HG03280 (cell line): Measurements from ENCODE around the gene LSP1.
"Not testable (repeated sequence)": the region's sequence is repeated elsewhere in the genome, so short reads cannot be mapped to it uniquely, and the experiment has no call there.

Source experiments
- ATAC-seq: cut with Tn5 transposase; IDR thresholded peaks from one replicate; pipeline ENCODE4 v1.9.1; 2021; ENCODE audit warnings: mild to moderate bottlenecking, moderate library complexity; ENCODE audit not compliant: unreplicated experiment

LSP1 gene

DNA sequence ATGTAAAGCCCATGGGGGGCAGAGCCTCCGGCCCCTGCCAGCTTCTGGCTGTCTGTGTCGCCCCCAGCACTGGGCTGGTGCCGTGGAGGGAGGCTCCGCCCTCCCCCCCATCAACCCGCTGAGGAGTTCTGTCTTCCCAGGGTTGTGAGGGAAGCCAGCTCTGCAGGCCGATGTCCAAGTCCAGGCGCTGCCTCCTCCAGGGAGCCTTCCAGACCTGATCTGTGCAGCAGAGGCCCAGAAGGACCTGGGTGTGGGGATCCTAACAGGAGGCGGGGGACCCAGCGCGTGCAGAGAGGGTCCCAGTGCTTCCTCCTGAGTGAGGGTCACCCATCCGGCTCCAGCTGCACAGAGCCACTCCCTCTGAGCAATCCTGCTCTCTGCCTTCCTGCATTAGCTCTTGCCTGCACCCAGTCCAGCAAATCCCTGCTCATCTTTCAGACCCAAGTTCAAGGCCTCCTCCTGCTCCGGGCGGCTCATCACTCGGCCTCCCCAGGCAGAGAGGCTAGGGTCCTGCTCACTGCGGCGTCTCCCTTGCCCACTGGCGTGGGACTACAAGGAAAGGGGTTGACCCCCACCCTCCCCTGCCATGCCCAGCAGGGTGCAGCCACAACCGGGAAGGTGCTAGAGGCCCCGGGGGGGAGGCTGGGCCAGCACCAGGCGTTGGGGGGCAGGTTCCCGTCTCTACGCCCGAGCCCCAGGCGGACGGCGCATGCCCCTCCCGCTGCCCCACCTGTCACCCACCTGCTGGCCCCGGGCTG, 22.4 kb downstream of the LSP1 start:
- ATAC-seq = no peak

DNA sequence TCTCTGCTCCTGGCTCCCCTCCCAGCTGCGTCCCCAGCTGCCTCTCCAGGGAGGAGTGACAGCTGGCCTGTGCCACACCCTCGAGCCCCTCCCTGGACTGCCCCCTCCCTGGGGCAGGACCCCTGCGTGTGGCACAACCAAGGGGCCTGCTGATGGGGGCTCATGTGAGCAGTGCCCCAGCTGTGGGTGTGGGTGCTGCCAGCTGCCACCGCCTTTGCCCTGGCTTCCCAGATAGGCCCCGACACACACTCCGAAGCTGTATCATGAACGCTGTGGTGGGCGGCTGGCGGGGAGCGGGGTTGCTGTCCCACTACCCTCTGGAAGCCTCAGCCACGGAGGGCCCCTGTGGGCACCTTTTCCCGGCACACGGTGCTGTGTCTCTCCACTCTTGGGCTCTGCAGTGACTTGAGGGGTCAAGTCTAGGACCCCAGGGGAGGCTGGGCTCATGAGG, 23.0 kb downstream of the LSP1 start:
- ATAC-seq = not testable (repeated sequence)

DNA sequence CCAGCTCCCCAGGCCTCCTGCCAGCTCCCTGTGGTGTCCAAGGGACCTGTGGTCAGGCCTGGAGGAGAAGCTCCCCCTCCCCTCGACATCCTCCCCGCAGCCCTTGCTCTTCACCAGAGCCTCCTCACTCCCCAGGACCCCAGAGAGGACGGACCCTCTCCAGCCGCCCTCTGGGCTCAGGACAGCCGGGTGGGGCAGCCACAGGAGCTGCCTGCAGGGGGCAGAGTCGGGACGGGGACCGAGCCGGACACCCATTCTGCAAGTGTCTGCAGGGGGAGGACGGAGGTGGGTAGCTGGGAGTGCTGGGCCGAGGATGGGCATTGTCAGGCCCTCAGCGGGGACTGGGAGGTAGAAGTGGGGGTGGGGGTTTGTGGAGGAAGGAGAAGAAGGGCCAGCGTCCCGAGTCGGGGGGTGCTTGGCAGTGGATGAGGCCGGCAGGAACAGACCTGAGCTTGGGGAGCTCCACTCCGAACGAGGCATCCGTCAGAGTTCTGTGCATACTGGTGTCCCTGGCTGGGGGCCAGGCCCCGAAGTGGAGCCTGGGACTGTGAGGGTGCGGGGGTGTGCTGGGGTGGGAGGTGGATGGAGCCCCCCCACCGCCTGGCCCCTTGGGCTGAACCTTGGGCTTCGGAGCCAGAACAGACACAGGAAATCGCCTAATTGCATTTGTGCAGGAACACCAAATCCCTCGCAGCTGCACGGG, 23.6 kb downstream of the LSP1 start:
- ATAC-seq = no peak

DNA sequence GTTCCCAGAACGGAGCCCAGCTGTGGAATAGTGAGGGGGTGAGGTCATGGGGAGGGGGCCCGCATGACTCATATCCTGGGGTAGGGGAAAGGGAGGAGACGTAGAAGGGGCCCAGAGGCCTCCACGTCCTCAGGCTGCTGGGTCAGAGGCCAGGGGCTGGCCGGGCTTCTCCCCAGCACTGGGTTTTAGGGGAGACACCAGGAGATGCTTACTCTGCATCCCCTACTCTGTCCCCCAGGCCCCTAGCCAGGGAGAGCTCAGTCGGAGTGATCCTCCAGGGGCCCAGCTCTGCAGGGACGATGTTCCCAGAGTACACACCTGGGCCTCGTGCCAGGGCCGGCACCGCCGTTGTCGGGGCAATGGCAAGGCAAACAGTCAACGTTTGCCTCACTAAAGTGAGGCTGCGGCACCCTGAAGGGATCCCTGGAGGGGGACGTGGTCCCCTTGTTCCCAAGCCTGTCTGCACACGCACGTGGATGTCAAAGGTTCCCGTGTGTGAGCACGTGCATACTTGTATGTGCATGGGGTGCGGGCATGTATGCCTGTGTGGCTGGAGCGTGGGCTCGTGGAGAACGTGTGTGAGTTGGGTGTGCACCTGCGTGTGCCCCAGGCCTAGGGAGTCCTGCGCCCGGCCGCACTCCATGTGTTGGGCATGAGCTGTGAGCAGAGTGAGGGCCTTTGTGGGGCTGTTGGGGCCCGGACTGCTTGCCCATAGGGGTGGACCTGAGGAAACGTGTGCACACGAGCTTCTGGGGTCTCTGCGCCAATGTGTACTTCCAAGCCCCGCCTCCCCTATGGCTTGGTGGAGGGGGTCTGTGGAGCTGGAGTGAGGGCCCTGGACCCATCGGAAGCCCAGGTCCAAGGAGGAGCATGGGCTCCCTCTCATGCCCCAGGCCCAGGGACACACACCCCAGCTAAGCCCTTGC, 24.6 kb downstream of the LSP1 start:
- no peak for ATAC-seq

DNA sequence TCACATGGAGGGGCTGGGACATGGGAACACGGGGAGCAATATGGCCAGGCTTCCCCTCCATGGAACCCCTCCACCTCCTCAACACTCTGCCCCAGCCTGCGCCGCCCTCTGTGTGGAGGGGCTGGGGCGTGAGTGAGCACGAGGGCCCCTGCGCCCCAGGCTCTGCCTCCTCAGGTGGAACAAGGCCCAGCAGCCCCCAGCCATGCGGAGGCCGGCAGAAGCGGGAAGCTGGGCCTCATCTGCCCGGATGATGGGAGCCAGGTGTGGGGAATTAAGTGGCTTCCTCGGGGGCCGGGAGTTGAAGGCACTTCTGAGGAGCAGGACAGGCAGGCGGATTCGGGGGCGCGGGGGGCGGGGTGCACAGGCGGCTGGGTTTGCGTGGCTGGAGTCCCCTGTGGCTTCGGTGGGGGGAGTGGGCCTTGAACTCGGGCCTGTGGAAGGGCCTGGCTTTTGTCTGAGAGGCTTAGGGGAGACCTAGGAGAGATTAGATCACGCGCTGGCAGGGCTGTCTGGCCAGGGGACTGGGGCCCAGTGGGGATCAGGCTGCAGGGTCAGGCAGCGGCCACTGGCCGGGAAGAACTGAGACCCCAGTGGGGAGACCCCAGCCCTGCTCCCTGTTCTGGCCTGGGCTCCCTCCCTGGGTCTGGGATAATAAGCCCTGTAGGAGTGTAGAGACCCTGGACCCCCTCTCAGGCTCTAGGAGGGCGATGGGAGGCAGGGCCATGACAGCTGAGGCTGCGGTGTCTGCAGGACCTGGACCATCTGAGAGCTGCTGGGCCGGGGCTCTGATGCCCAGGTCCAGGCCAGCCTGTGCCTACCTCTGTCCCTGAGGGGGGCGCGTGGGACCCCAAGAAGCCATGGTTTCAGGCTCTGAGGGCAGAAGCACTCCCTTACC, 25.5 kb downstream of the LSP1 start:
- no peak for ATAC-seq

DNA sequence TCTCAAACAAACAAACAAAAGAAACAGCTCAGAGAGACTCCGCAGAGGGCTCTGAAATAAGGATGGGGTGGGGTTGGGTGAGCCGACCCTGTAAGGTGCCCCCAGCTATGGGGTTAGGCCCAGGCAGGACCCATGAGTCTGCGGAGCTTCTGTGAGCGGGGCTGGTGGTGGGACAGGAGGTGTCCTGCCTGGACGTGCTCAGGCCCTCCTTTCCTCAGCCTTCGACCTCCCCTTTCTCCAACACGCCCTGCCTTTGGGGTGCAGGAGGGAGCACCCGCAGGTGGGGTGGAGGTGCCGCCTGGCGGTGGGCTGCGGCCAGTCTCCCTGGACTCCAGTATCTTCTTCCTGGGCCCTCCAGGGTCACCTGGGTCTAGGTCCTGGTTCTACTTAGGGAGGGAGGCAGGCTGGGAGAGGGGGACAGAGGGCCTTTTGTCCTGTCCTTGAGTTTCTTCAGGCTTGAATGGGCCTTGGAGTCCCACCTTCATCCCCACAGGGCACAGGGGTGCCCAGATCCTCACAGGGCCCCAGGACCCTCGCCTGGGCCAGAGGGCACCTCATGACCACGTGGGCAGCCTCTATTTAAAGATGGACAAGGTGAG, 26.6 kb downstream of the LSP1 start:
- ATAC-seq = no peak

DNA sequence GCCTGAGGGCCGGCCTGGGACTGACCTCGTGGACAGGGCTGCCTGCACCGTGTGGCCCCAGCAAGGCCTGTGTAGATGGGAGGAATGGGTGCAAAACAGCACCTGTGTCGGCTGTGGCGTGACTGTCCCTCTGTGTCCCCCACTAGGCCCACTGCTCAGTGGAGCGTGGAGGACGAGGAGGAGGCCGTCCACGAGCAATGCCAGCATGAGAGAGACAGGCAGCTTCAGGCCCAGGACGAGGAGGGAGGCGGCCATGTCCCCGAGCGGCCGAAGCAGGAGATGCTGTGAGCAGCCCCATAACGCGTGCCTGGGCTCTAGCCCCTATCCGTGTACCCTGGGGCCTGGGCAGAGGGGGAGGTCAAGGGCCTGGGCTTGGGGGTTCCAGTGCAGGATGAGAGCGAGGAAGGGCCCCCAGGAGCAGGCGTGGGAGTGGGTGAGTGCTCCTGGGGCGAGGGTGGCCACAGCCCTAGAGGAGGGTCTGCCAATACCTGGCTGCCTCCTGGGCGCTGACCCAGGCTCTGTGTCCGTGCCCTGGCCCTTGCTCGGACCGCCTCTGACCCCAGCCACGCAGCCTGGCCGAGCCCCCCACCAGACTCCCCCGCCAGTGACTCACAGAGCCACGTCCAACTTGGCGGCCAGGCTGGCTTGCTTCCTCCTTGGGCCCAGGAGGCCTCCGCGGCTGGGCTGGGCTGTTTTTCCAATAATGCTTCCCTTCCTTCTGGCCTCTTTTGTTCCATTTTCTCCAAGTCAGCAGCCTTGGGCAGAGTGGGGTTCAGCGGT, 27.2 kb downstream of the LSP1 start:
- no peak for ATAC-seq

DNA sequence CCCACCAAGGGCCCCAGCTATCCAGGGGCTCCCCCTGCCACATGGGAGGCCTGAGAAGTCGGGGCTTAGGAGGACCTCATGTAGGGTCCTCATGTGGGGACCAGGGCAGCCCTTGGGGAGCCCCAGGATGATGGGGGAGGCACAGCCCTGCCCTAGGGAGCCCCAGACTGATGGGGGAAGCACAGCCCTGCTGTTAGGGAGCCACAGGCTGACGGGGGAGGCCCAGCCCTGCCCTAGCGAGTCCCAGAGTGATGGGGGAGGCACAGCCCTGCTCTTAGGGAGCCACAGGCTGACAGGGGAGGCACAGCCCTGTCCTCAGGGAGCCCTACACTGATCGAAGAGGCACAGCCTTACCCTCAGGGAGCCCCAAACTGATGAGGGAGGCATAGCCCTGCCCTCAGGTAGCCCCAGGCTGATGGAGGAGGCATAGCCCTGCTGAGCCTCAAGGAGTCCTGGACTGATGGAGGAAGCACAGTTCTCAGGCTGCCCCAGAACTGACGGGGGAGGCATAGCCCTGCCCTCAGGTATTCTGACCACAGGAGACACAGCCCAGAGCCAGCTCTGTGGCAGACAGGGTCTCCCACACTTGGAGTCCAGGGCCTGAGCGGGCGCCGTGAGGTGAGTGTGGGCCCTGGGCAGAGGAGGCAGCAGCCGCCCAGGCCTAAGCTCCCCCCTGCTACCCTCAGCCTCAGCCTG, 28.0 kb downstream of the LSP1 start:
- ATAC-seq = no peak

DNA sequence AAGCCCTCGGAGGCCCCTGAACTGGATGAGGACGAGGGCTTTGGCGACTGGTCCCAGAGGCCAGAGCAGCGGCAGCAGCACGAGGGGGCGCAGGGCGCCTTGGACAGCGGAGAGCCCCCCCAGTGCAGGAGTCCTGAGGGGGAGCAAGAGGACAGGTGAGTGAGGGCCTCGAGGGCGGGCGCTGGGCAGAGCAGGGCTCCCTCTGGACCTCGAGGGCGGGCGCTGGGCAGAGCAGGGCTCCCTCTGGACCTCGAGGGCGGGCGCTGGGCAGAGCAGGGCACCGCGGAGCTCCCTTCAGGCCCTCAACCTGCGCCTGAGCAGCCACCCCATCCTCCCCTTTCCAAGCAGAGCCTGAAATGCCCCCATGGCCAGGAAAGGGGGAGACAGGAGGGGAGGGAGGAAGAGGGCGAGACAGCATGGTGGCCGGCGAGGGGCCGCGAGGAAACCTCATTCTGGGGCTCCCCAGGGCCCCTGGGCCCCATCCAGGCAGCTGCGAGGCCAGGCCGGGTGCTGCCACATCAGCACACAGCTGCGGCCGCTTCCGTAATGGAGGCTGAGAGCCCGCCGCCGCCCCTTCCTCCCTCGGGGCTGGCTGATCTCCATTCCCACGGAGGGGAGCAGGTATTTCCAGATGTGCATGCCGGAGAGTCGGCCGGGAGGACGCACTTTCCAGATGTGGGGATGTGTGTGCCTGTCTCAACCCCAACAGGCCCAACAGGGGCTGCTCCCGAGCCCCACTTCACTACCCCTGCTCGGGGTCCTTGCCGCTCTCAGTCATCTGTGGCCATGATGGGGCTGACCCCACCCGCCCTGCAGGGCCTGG, 28.8 kb downstream of the LSP1 start:
- ATAC-seq = no peak

DNA sequence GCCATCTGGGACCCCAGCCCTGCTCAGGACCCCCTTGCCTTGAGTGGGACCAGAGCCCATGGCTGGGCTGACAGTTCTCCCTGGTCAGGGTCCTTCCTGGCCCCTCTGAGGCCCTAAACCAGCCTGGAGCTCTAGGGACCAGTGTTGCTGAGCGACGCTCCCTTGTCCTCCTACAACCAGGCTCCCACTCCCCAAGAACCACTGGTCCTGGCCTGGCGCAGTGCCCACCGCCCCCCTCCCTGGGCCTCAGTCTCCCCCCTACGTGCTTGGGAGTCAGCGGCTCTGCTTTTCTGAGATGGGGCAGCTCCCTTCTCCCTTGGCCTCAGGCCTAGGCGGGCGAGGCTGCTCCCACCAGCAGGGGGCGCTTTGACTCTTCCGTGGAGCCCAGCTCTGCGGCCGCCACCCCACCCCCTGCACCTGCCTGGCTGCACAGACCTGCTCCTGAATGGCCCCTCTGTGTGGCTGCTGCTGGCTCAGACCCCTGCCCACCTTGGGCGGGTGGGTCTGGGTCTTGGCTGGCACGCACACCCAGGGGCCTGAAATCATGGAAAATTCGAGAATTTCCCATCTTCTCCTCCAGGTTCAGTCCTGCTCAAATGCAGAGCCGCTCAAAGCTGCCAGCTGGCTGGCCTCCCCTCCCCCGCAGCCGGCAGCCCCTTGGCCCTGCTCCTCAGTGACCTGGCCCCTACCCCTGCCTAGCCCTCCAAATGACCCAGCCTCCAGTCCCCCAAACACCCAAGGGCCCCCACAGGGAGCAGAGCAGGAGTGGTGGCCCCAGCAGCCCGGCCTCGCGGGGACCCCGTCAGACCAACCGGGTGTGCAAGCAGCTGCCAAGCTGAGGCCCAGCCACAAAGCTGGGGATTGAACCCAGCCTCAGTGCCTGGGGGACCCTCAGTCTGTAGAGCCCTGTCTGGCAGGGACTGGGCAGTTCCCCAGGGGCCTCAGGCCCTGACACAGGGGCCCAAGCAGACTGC, 29.7 kb downstream of the LSP1 start:
- ATAC-seq = no peak

DNA sequence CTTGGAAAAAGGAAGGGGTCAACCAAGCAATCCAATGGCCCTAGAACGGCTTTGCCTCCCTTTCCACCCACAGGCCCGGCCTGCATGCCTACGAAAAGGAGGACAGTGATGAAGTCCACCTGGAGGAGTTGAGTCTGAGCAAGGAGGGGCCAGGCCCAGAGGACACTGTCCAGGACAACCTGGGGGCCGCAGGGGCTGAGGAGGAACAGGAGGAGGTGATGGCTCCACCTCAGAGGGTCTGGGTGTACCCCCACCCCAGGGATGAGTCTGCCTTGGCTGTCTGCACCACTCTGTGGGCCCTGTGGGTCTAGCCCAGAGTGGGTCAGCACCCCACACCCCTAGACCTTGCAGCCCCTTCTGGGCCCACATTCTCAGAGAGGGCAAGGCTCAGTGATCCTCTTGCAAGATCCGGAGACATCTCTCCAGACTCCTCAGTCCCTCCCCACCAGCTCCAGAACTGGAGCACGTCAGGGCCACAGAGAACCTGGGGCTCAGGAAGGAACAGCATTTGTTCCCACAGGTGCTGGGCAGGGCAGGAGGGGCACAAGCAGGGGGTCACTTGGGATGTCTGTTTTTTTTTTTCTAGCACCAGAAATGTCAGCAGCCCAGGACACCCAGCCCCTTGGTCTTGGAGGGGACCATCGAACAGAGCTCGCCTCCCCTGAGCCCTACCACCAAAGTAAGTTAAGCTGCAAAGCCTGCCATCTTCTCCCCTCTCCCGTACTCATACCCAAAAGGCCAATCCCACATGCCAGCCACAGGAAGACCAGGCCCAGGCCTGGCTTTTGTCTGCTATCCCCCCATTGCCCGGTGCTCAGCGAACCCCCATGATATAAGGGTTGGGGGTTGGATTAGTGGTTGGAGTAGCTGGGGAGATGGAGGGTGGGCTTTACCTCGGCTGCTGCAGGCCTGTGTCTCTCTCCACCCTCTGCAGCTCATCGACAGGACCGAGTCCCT, 30.7 kb downstream of the LSP1 start:
- no peak for ATAC-seq

DNA sequence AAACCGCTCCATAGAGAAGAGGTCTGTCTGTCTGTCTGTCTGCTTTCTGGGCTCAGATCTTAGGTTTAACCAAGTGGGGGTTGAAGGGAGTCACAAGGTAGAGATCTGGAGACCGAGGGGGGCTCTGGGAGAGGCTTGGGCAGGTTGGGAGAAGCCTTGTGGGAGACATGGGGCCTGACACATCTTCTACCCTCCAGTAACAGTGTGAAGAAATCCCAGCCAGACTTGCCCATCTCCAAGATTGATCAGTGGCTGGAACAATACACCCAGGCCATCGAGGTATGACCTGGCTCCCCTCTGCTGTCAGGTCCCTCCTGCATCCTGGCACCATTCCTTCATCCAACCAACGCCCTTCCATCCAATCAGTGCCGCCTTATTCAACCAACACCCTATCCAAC, 31.4 kb downstream of the LSP1 start:
- no peak for ATAC-seq

DNA sequence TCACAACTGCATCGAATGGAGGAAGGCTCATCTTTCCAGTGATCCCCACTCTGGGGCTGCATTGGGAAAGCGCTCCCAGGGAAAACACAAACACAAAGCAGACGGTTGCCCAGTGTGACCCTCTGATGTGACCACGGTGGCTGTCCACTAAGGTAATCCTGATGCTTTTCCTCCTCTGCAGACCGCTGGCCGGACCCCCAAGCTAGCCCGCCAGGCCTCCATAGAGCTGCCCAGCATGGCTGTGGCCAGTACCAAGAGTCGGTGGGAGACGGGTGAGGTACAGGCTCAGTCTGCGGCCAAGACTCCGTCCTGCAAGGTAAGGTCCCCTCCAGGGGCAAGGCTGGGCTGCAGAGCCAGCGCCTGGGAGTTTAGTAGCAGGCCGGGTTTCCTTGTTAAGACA, 33.7 kb downstream of the LSP1 start:
- ATAC-seq = not testable (repeated sequence)

DNA sequence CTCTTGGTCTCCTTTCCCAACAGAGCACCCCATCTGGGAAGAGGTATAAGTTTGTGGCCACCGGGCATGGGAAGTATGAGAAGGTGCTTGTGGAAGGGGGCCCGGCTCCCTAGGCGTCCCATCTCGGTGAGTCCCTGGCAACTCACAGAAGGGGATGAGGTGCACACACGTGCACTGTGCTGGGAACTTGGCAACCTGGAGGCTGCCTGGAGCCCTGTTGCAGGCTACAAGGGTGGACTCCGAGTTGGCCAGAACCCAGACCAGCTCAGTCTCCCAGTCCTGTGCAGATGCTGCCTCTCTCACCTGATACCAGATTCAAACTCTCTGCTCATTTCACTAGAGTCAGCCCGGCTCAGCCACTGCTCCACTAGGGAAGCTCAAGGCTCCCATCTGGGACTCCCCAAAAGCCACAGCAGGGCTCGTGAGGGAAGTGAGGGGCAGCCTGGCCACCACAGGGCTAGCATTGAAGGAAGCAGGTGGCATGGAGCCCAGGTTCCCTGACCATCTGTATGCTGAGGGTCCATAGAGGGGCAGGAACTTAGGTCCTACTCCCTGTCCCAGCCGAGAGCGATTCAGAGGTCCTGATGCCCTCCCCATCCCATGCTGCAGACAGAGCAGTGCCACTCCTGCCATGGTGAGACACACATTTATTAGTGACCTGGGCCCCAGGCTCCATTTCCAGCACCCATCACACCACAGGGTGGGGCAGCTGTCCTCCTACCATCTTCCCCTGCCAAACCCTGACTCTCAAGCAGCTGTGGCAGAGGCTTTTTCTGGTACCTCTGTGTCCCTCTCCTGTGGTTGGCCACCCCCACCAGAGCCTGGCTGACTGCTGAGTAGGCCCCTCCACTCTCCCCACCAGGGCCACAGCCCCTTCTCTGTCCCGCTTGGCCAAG, 34.8 kb downstream of the LSP1 start:
- ATAC-seq = no peak
